Stimulated activated CD4-positive, alpha-beta T cell treated with anti-CD3 and anti-CD28 coated beads, Interleukin-2, amount 100 ng/mL, for 48 hours (primary cell): ENCODE results near the gene VSIG10L.

ENCODE experiments used
- DNase-seq, 2 donors: peaks; one replicate each; pipeline ENCODE4 v3.0.0-alpha.2; 2020

The VSIG10L gene

GRCh38 chr19:51311351-51312257 lies 30.3 kb downstream of the VSIG10L start, which contains the start of gene IGLON5:
Gene IGLON5, plus strand, starts transcription at chr19:51311644. Its CDS starts 204 bp downstream, at chr19:51311848.
- no peak for DNase-seq

GRCh38 chr19:51305479-51305878 lies 36.5 kb downstream of the VSIG10L start:
- no peak for DNase-seq

- no peak for DNase-seq
Observed at GRCh38 chr19:51301266-51301665, 40.7 kb downstream of the VSIG10L start.

GRCh38 chr19:51297406-51297805 lies 44.5 kb downstream of the VSIG10L start:
- no peak for DNase-seq

- no peak for DNase-seq
Observed at GRCh38 chr19:51296336-51297093, 45.4 kb downstream of the VSIG10L start.

- no peak for DNase-seq
Observed at GRCh38 chr19:51295382-51296126, 46.4 kb downstream of the VSIG10L start.

- no peak for DNase-seq
Observed at GRCh38 chr19:51294977-51295375, 47.0 kb downstream of the VSIG10L start.

- DNase-seq: no peak
Observed at GRCh38 chr19:51294211-51294976, 47.5 kb downstream of the VSIG10L start.

- no peak for DNase-seq
Observed at GRCh38 chr19:51293571-51294210, 48.2 kb downstream of the VSIG10L start.

GRCh38 chr19:51292971-51293370 lies 49.0 kb downstream of the VSIG10L start:
- no peak for DNase-seq

GRCh38 chr19:51289635-51290034 lies 52.3 kb downstream of the VSIG10L start:
- no peak for DNase-seq

GRCh38 chr19:51285682-51286081 lies 56.3 kb downstream of the VSIG10L start:
- DNase-seq: no peak

GRCh38 chr19:51282335-51282734 lies 59.6 kb downstream of the VSIG10L start:
- no peak for DNase-seq
